ENCODE measurements around the gene NCAPD2.

NCAPD2 gene

GRCh38 chr12:6574576-6575295 lies 80.8 kb downstream of the NCAPD2 start:
- DNase-seq (ENCODE audit: low read depth): no peak

GRCh38 chr12:6575648-6576047 lies 81.7 kb downstream of the NCAPD2 start:
- no peak for DNase-seq (ENCODE audit: low read depth)
